Naive thymus-derived CD8-positive, alpha-beta T cell (primary cell): ENCODE results near the gene MIDN. TPM values are rescaled to one million over a fixed set of nuclear protein-coding genes. Genes with fewer than 3 reads are reported as not detected.

Experiments used
- ATAC-seq, 2 donors: fragments of 150-1000 bp; cut with Tn5 transposase in 1 of 2; sonication (Bioruptor Pico), chemical (Tn5 transposase) in 1 of 2; 1 replicate in 1 of 2; 2 replicates in 1 of 2; pipeline ENCODE4 v1.10.0; 2021; ENCODE audit warnings: mild to moderate bottlenecking in 2 of 2, moderate library complexity in 2 of 2
- POLR2A ChIA-PET: fragments of 350-600 bp; sonication (Branson Sonifier 250); formaldehyde crosslinking; loops from one replicate; lab custom pipeline; 2021; ENCODE audit warnings: antibody characterized with exemption; lab: Charles Lee
- DNase-seq, 10 donors: peaks; one replicate each; pipeline versions ENCODE4 v3.0.0 to v3.0.0-alpha.2; 2020 to 2022
- H3K27ac Mint-ChIP-seq, 10 donors: one replicate each; pipeline ENCODE4 v1.8.0; 2020 to 2022; ENCODE audit warnings: mild to moderate bottlenecking in 10 of 10, mixed read lengths in 10 of 10, moderate library complexity in 4 of 10, inconsistent platforms in 1 of 10
- H3K27me3 Mint-ChIP-seq, 5 donors: one replicate each; pipeline ENCODE4 v1.8.0; 2021 to 2022; ENCODE audit warnings: mixed read lengths in 5 of 5
- H3K36me3 Mint-ChIP-seq, 3 donors: one replicate each; pipeline ENCODE4 v1.8.0; 2020 to 2022; ENCODE audit warnings: mixed read lengths in 3 of 3, mild to moderate bottlenecking in 2 of 3, inconsistent platforms in 1 of 3
- H3K4me1 Mint-ChIP-seq, 4 donors: one replicate each; pipeline ENCODE4 v1.8.0; 2021 to 2022; ENCODE audit warnings: mixed read lengths in 4 of 4
- H3K4me3 Mint-ChIP-seq, 10 donors: one replicate each; pipeline ENCODE4 v1.8.0; 2020 to 2022; ENCODE audit warnings: mild to moderate bottlenecking in 10 of 10, mixed read lengths in 10 of 10, moderate library complexity in 6 of 10, inconsistent platforms in 1 of 10
- H3K9me3 Mint-ChIP-seq, 9 donors: one replicate each; pipeline ENCODE4 v1.8.0; 2020 to 2022; ENCODE audit warnings: mixed read lengths in 9 of 9, mild to moderate bottlenecking in 3 of 9, inconsistent platforms in 1 of 9, moderate library complexity in 1 of 9
- polyA plus RNA-seq, 3 donors: library from polyadenylated mRNA; unstranded; fragments of 300-500 nt; fragmentation: Illumina TruSeq; gene quantifications; one replicate each; pipeline ENCODE4 v1.2.3, GENCODE V29; 2021
- total RNA-seq, 8 experiments: library from RNA in 2 of 8; stranded (reverse) in 2 of 8; gene quantifications; one replicate each; pipeline ENCODE4 v1.2.3 and lab custom pipeline; 2021 to 2026

MIDN gene
- total and polyA plus RNA-seq, 5 experiments from 2014 or later: 1.1 to 35.4 (median 8.2) TPM

DNA sequence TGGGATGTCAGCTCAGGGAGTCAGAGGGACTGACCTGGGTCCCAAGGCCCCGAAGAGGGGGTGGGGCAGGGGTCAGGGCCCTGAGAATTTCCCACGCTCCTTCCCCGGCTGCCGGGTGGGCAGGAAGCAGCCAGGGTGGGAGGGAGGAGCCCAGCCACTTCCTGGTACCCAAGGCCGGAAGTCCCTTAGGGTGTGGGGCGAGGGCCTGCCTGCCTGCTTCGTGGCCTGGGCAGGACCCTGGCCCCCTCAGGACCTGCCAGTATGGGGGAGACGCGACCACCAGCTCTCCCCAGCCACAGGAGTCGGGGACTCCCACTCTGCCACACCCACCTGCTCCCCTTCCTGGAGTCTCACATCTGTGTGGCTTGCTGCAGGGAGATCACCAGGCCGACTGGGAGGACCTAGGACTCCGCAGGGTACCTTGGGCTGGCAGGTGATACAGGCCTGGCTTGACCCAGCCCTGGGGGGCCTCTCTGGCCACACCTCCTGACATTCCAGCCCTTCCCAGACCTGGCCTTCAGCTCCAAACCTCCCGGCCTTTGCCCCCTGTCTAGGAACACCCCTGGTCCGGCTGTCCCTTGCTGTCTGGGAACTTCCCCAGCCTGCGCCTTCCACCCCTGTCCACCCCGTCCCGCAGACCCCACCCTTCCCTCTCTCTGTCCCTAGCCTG lies 11.0 kb downstream of the MIDN start:
- H3K4me1 Mint-ChIP-seq: peaks cover 27 to 72% (median 66%) of the 10 kb centered on the region in 4 donors
- POLR2A ChIA-PET: interaction anchor here (0.7 to 13.6 kb wide), 7 partner anchors 4 to 350 kb away, joined by 3 to 480 read pairs (median 5); partner anchors contain the start of genes CIRBP, FAM174C and MIDN
- peak; percentile 24 to 29 for ATAC-seq

DNA sequence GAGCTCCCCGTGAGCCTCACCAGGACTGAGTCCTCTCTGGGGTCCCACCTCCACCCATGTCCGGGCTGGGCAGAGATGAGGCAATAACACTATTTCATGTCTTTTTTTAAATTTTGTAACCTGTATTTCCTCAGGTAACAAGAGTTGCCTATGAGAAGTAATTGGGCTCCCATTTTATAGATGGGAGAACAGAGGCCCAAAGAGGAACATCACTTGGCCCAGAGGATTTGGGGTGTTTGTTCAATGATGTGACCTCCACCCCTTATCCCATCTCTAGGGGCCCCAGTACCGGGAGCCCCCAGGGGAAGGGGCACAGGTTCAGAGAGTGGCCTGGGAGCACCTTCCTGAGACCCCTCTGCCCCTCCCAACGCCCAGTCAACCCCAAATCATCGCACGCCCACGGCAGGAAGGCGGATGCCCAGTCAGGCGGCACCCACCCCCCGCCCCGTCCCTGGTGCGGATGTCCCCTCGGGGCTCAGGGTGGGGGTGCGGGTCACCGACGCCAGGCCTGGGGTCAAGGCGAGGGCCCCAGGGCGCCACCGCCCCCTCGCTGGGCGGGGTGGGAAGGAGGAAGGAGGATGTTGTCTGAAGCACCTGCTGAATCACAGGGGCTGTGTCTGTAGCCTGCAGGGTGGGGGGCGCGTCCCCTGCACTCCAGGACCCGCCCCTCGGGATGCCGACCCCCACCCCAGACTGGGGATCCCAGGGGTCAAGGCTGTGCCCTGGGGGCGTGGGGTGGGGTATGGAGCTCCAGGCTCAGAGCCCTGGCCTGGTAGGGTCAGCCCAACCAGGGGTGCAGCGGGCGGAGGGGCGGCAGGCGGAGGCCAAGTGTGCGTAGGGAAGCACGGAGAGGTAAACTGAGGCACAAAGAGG lies 11.7 kb downstream of the MIDN start:
- Mint-ChIP-seq H3K4me1 (peaks cover 25 to 71% (median 67%) of the 10 kb centered on the region in 4 donors), H3K9me3 (no peaks in the 10 kb centered on the region), H3K4me3 (peak overlapping the region; percentile 83 to 98 (median 89)), H3K36me3 (peaks cover 0 to 19% (median 7%) of the 10 kb centered on the region in 3 donors), H3K27ac (peak overlapping the region; percentile 92 to 99 (median 99)), H3K27me3 (no peaks in the 10 kb centered on the region)
- POLR2A ChIA-PET: interaction anchor here (0.5 to 13.6 kb wide), 8 partner anchors 4 to 351 kb away, joined by 3 to 594 read pairs (median 5); partner anchors contain the start of genes ATP5F1D, CBARP, CIRBP and FAM174C
- peak in 6 of 10 donors; percentile 44 to 59 (median 47) for DNase-seq
- ATAC-seq: peak; percentile 13 to 24

More for the DNA sequence above, 11.0 kb downstream of the MIDN start:
- Mint-ChIP-seq H3K9me3 (no peaks in the 10 kb centered on the region), H3K27ac (peak overlapping the region; percentile 92 to 99 (median 99)), H3K27me3 (peaks cover 0 to 2% (median 0%) of the 10 kb centered on the region in 5 donors), H3K4me3 (peak overlapping the region; percentile 80 to 97 (median 88)), H3K36me3 (peaks cover 0 to 25% (median 7%) of the 10 kb centered on the region in 3 donors)
- peak; percentile 50 to 87 (median 69) for DNase-seq

DNA sequence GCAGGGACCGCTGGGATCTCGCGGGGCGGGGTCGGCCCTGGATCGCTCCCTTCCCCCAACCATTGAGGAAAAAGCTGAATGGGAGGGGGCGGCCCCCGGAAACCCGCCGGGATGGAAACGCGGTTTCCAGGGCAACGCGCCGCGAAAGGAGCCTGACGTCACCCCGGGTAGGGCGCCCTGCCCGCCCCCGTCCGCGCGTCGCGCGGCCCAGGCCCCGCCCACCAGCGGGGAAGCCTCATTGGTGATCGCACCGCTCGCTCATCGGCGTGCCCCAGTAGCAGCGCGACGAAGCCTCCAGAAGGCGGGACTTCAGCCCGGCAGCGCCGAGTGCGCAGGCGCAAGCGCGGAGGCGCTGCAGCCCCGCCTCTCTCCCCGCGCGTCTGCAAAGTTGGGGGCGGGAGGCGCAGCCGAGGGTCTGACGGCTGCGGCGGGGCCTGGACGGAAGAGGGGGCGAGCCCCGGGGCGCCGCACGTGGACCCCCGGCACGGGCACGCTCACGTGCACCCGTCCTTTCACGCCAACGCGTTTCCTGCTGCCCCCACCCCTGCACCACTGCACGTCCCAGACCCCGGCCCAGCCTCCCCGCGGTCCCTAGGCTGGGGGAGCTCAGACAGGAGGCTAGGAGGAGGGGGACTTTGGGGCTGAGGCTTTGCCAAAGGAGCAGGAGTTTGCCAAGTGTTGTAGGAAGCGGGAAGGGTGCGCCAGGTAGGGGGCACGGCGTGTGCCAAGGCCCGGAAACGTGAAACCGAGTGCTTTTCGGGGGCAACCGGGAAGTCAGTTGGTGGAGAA lies 12.6 kb downstream of the MIDN start:
- Mint-ChIP-seq H3K27ac (peak overlapping the region; percentile 86 to 100 (median 99)), H3K27me3 (no peaks in the 10 kb centered on the region), H3K9me3 (no peaks in the 10 kb centered on the region), H3K36me3 (peaks cover 0 to 17% (median 7%) of the 10 kb centered on the region in 3 donors), H3K4me1 (peaks cover 29 to 73% (median 69%) of the 10 kb centered on the region in 4 donors), H3K4me3 (peak overlapping the region; percentile 86 to 98 (median 90))
- ATAC-seq (peak; percentile 71 to 83), DNase-seq (peak; percentile 91 to 99 (median 98))
- POLR2A ChIA-PET: interaction anchor here (0.5 to 13.6 kb wide), 5 partner anchors 3 to 74 kb away, joined by 4 to 594 read pairs (median 480); partner anchors contain the start of genes ATP5F1D, CBARP, CIRBP and FAM174C

DNA sequence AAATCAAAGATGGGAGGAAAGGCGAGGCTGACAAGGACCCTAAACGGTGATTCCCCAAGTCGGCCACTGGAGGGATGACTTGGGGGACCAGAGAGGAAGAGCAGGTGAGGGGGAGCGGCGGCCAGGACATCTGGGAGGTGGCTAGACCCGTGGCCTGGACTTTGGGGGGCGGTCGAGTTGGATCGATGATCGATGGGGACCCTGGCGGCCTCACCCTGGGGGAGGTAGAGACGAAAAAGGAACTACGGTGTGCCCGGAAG lies 13.1 kb downstream of the MIDN start:
- Mint-ChIP-seq H3K4me3 (peak overlapping the region; percentile 86 to 98 (median 90)), H3K36me3 (peaks cover 0 to 12% (median 7%) of the 10 kb centered on the region in 3 donors), H3K27ac (peak overlapping the region; percentile 86 to 100 (median 99)), H3K9me3 (no peaks in the 10 kb centered on the region), H3K4me1 (peaks cover 31 to 69% (median 68%) of the 10 kb centered on the region in 4 donors), H3K27me3 (no peaks in the 10 kb centered on the region)
- peak in 1 of 2 donors; percentile 5 for ATAC-seq
- POLR2A ChIA-PET: interaction anchor here (1.1 to 13.6 kb wide), 4 partner anchors 3 to 194 kb away, joined by 5 to 594 read pairs (median 480); partner anchors contain the start of genes ARHGAP45, ATP5F1D, CBARP and CIRBP
- DNase-seq: no peak

DNA sequence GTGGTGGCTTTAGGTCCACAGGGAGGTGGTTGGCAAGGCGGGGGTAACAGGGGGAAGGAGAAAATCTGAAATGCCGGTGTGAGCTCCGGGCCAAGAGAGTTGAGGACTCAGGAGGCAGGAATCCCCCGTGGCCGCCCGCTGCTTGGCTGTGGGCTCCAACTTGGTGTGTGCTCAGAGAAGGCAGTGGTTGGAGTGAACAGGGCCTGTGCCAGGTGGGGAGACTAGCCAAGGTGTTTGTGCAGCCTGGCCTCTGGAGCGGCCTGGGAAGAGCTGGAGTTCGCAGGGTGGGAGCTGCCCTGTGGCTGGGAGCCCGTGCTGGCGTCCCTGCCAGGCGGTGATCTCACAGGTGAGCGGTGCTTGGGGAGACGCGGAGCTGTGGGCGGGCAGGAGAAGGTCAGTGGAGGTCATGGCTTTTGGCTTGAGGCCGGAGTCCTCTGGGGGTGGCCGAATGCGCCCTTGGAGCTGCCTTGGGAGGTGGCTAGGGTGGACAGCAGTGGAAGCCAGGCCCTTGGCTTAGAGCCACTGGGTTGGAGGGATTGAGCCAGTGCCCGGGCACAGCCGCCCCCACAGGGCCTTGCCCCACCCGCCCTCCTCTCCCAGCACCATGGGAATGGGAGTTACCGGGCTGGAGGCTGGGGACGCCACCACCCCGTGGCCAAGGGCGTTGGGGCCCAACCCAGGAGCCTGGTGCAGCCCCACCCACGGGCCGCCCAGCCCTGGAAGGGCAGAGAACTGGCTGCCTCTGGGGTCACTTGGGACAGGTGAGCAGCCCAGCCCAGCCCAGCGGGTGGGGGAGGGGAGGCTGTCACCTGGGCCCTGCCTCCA lies 13.6 kb downstream of the MIDN start:
- H3K4me1 Mint-ChIP-seq: peaks cover 31 to 69% (median 66%) of the 10 kb centered on the region in 4 donors
- peak overlapping the region; percentile 86 to 100 (median 99) for H3K27ac Mint-ChIP-seq
- H3K4me3 Mint-ChIP-seq: peak overlapping the region; percentile 86 to 98 (median 90)
- peaks cover 0 to 9% (median 7%) of the 10 kb centered on the region in 3 donors for H3K36me3 Mint-ChIP-seq
- H3K9me3 Mint-ChIP-seq: no peaks in the 10 kb centered on the region
- POLR2A ChIA-PET: interaction anchor here (0.8 to 13.6 kb wide), 5 partner anchors 2 to 195 kb away, joined by 5 to 594 read pairs (median 480); partner anchors contain the start of genes ARHGAP45, ATP5F1D, CBARP and CIRBP
- ATAC-seq (no peak), DNase-seq (peak in 5 of 10 donors; percentile 35 to 61 (median 41))
- H3K27me3 Mint-ChIP-seq: no peaks in the 10 kb centered on the region

DNA sequence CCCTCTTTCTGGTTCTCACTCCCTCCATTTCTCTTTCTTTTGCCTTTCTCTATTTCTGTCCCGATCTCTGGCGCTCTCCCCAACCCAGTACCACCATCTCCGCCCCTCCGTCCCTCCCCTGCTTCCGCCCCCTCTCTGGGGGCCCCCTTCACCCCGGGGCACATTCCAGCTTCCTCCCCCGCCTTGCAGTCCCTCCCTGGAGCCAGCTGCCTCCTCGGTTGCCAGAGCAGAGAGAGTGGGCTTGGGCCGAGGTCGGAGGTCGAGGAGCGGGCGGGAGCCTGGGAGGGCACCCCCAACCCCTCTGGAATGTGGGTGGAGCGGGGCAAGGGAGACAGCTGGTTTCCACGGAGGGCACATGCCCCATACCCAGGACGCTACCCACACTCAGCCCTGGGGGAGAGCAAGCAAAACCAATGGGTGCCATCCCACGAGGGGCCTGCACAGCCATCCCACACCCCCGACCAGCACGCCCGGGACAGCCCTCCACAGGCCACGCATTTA lies 14.3 kb downstream of the MIDN start:
- DNase-seq: peak in 1 of 10 donors; percentile 25

DNA sequence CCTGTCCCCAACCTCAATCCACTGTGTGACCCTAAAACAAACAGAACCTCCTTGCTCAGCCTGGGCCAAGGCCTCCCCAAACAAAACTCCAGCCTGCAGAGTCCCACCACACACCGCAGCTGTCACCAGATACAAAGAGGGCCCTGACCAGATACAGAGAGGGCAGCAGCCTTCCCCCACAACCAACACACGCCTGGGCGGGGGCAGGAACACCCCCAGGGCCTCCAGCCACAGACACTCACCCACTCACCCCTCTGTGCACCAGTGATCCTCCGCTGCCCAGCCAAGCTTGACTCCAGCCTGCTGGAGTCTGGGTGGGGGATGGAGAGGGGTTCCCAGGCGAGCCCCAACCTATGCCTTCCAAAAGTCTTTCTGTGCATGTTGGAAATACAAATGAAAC lies 14.8 kb downstream of the MIDN start:
- H3K9me3 Mint-ChIP-seq: no peaks in the 10 kb centered on the region

More for the DNA sequence above, 14.3 kb downstream of the MIDN start:
- H3K27me3 Mint-ChIP-seq: no peaks in the 10 kb centered on the region
- H3K36me3 Mint-ChIP-seq: peaks cover 0 to 4% (median 3%) of the 10 kb centered on the region in 3 donors
- no peaks in the 10 kb centered on the region for H3K9me3 Mint-ChIP-seq
- H3K4me1 Mint-ChIP-seq: peaks cover 30 to 70% (median 67%) of the 10 kb centered on the region in 4 donors
- H3K27ac Mint-ChIP-seq: peak overlapping the region in 9 of 10 donors; percentile 28 to 99 (median 88)
- ATAC-seq: no peak
- POLR2A ChIA-PET: interaction anchor here (0.8 to 12.2 kb wide), 5 partner anchors 8 to 195 kb away, joined by 5 to 594 read pairs (median 7); partner anchors contain the start of genes ARHGAP45, ATP5F1D, CBARP and FAM174C
- H3K4me3 Mint-ChIP-seq: peak overlapping the region; percentile 31 to 97 (median 58)

DNA sequence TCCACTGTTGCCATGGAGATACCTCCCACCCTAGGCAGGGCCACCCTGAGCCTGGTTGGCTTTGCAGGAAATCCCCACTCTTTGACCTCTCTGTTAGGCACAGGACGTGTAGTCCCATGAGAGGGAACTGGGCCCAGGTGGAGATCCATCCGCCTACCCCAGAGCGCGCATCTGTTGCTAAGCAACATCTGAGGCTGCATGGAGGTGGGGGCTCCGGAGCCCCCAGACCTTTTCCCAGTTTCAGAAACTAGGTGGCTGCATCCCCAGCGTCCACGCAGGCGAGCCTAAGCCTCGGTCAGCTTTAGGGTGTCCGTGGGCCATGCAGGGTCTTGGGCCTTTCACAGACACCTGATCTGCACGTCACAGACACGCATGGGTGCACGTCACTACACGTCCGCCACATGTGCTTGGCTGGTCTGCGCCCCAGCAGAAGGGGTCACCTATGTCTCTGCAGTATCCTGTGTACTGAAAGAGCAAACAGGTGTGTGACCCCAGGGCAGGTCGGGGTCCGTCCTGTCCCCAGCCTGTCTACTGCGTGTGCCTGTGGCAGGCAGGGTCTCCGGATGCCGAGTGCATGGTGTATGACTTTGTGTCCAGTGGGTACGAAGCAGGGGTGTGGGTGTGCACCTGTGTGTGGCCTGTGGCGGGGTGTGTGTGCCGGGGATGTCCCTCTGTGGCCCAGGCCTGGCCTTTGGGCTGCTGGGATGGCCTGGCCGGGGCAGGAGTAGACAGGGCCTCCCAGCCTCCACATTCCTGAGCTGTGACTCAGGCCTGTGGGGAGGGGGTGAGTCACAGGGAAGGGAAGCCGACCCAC lies 16.6 kb downstream of the MIDN start:
- H3K27me3 Mint-ChIP-seq: no peaks in the 10 kb centered on the region
- ATAC-seq (no peak), DNase-seq (no peak)
- H3K4me3 Mint-ChIP-seq: peak overlapping the region in 9 of 10 donors; percentile 47 to 76 (median 67)
- peak overlapping the region in 9 of 10 donors; percentile 5 to 91 (median 83) for H3K27ac Mint-ChIP-seq
- POLR2A ChIA-PET: interaction anchor here (0.6 to 12.2 kb wide), 6 partner anchors 10 to 732 kb away, joined by 3 to 594 read pairs (median 14); partner anchors contain the start of genes ATP5F1D, CBARP, FAM174C and MIDN
- peaks cover 0 to 1% (median 0%) of the 10 kb centered on the region in 3 donors for H3K36me3 Mint-ChIP-seq
- H3K4me1 Mint-ChIP-seq: peaks cover 34 to 70% (median 62%) of the 10 kb centered on the region in 4 donors
- no peaks in the 10 kb centered on the region for H3K9me3 Mint-ChIP-seq

More for the DNA sequence above, 14.8 kb downstream of the MIDN start:
- H3K36me3 Mint-ChIP-seq: peaks cover 0 to under 1% (median 0%) of the 10 kb centered on the region in 3 donors
- H3K4me1 Mint-ChIP-seq: peaks cover 30 to 70% (median 66%) of the 10 kb centered on the region in 4 donors
- ATAC-seq: no peak
- peak overlapping the region; percentile 48 to 99 (median 86) for H3K27ac Mint-ChIP-seq
- H3K27me3 Mint-ChIP-seq: no peaks in the 10 kb centered on the region
- no peak for DNase-seq
- H3K4me3 Mint-ChIP-seq: peak overlapping the region in 9 of 10 donors; percentile 48 to 97 (median 50)
- POLR2A ChIA-PET: interaction anchor here (0.8 to 12.2 kb wide), 4 partner anchors 8 to 222 kb away, joined by 3 to 594 read pairs (median 243); partner anchors contain the start of genes ATP5F1D, CBARP, FAM174C and MIDN

DNA sequence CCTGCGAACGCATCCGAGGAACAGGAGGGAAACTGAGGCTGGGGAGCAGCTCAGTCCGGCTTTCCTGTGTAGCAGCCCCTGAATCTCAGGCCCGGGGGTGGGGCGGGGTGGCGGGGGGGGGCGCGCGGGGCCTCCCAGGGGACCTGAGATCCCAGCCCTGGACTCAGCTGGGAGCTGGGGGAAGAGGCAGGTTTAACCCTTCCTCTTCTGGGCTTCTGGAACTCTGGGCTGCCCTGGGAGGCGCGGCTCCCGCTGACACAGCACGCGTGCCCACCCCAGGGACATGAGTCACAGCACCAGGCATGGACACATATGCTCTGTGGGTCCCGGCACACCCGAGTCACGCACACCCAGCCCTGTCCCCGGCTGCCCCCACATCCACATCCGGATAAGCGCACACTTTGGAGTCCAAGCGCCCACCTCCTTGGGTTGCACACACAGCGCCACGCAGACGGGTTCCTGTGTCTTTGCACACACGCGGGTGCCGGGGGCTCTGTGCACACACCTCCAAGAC lies 17.3 kb downstream of the MIDN start:
- DNase-seq (peak in 3 of 10 donors; percentile 40 to 77 (median 44)), ATAC-seq (no peak)
- Mint-ChIP-seq H3K4me3 (peak overlapping the region in 9 of 10 donors; percentile 45 to 93 (median 58)), H3K36me3 (peaks cover 0 to 8% (median 0%) of the 10 kb centered on the region in 3 donors), H3K4me1 (peaks cover 36 to 76% (median 65%) of the 10 kb centered on the region in 4 donors), H3K9me3 (no peaks in the 10 kb centered on the region), H3K27me3 (no peaks in the 10 kb centered on the region), H3K27ac (peak overlapping the region in 9 of 10 donors; percentile 13 to 92 (median 81))
- POLR2A ChIA-PET: interaction anchor here (0.6 to 12.2 kb wide), 6 partner anchors 10 to 733 kb away, joined by 3 to 594 read pairs (median 14); partner anchors contain the start of genes ATP5F1D, CBARP, FAM174C and MIDN
